ENCODE measurements around the gene TMEM179.

DNA sequence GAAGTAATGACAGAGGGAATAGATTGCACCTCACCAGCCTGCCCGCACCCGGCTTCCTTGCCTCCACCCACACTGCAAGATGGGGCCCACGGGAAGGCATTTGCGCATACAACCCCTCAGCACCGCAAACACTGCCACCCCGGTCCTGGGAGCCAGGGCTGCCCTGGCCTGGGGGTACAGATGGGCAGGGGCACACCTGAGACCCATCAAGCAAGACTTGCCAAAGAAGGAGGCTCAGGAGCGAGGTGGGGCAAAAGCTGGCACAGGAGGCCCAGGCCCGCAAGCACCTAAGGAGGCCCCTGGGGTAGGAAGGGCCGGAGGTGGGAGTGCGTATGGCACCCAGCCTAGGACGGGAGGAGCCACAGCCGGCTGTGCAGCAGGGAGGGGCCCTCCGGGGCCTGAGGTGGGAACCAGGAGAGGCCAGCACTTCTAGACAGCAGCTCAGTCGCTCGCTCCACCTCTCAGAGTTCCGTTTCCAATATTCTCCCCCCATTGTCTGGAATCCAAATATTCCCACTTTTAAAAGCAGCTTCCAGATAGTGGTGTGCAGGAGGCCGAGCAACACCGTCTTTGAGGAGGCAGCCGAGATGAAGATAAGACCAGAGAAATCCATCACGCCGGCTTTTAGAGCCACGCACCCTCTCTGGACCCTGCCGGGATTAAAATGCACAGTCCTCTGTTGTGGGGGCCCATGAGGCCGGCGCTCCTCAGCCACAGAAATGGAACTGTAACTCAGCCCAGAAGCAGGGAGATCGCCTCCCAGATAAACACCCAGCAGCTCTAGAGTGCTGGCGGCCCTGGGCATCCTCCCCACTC is 37.2 kb downstream of the TMEM179 start:
- no peak for TF ChIP-seq YY1 (IDR thresholded peaks at IDR 0.05; ENCODE audit: low read depth, low read length)
- TF ChIP-seq GABPA (IDR thresholded peaks at IDR 0.05; ENCODE audit: low read depth), result no peak
- TF ChIP-seq EZH2 (IDR thresholded peaks at IDR 0.05; ENCODE audit: borderline replicate concordance, control insufficient read depth, low read depth, low read length), result no peak
- TF ChIP-seq BRCA1 (IDR thresholded peaks at IDR 0.05; ENCODE audit: low read depth, low read length), result no peak
